ENCODE measurements around the gene MAP3K12.
A peak's percentile ranks its signal among the peaks of the same experiment; 100 is the strongest.

GRCh38 chr12:53452159-53453077 is 46.8 kb downstream of the MAP3K12 start:
- peak in 1 of 3 experiments; percentile 48 for TF ChIP-seq CTCF (optimal IDR thresholded peaks at IDR 0.05 in 1 of 3, IDR thresholded peaks at IDR 0.05 in 1 of 3, conservative IDR thresholded peaks at IDR 0.05 in 1 of 3; ENCODE audit: extremely low read depth in 1 of 3, insufficient read depth in 2 of 3, low read length in 3 of 3)
- no peak for TF ChIP-seq EZH2 (IDR thresholded peaks at IDR 0.05; ENCODE audit: low read length)
